IMR-90 (cell line): ENCODE measurements around the gene MTHFS. TPM values are rescaled to one million over a fixed set of nuclear protein-coding genes. Genes with fewer than 3 reads are reported as not detected.

ENCODE experiments used
- ATAC-seq: fragments of 200-7000 bp; cut with Tn5 transposase; 2 replicates; pipeline ENCODE4 v1.9.1; 2020; ENCODE audit warnings: low read depth, mild to moderate bottlenecking, moderate library complexity
- BruUV-seq: library from RNA; stranded (reverse); fragments of 400-500 nt; replicated peaks from 2 replicates; lab custom pipeline; 2021; lab: Mats Ljungman, UMichigan
- CTCF ChIA-PET: fragments of 300-600 bp; formaldehyde crosslinking; extraction: SDS; loops from one replicate; lab custom pipeline; 2021; ENCODE audit warnings: antibody characterized with exemption; lab: Yijun Ruan, JAX
- POLR2A ChIA-PET: fragments of 300-600 bp; sonication (Branson Sonifier 250); formaldehyde crosslinking; loops from one replicate; lab custom pipeline; 2022; ENCODE audit warnings: antibody characterized with exemption; ENCODE audit not compliant: unreplicated experiment; lab: Charles Lee
- DNase-seq: peaks from one replicate; pipeline ENCODE4 v3.0.0; 2013
- H2AFZ ChIP-seq: replicated peaks from 2 replicates; pipeline ENCODE3; 2013; ENCODE audit warnings: low read length, mild to moderate bottlenecking; ENCODE audit not compliant: poor library complexity
- H2AK5ac ChIP-seq: 2 replicates; pipeline ENCODE4 v1.6.1; 2013; ENCODE audit warnings: low read depth, low read length, inconsistent platforms
- H2AK9ac ChIP-seq: replicated peaks from 2 replicates; pipeline ENCODE3; 2013; ENCODE audit warnings: mild to moderate bottlenecking, low read depth, low read length, moderate library complexity; ENCODE audit not compliant: poor library complexity
- H2BK120ac ChIP-seq: 2 replicates; pipeline ENCODE4 v1.6.1; 2013; ENCODE audit warnings: low read depth, low read length, inconsistent platforms
- H2BK15ac ChIP-seq: 3 replicates; pipeline ENCODE4 v1.6.1; 2013; ENCODE audit warnings: low read depth, low read length, inconsistent platforms
- H2BK20ac ChIP-seq: 2 replicates; pipeline ENCODE4 v1.6.1; 2013; ENCODE audit warnings: low read depth, mild to moderate bottlenecking, inconsistent platforms, low read length, moderate library complexity
- H2BK5ac ChIP-seq: 2 replicates; pipeline ENCODE4 v1.6.1; 2013; ENCODE audit warnings: mild to moderate bottlenecking, low read depth, low read length, inconsistent platforms; ENCODE audit not compliant: poor library complexity, severe bottlenecking
- H3K14ac ChIP-seq: replicated peaks from 2 replicates; pipeline ENCODE4 v1.6.1; 2013; ENCODE audit warnings: low read depth, low read length, inconsistent platforms
- H3K18ac ChIP-seq: 2 replicates; pipeline ENCODE4 v1.6.1; 2013; ENCODE audit warnings: low read depth, low read length, control low read depth
- H3K23ac ChIP-seq: 2 replicates; pipeline ENCODE4 v1.6.1; 2013; ENCODE audit warnings: low read depth, low read length, inconsistent platforms
- H3K27ac ChIP-seq: 2 replicates; pipeline ENCODE4 v1.5.1; 2013; ENCODE audit warnings: mild to moderate bottlenecking, control low read depth, low read length; ENCODE audit not compliant: insufficient read depth
- H3K27me3 ChIP-seq: 2 replicates; pipeline ENCODE4 v1.6.1; 2013; ENCODE audit warnings: low read length; ENCODE audit not compliant: control insufficient read depth, insufficient read depth
- H3K36me3 ChIP-seq: 2 replicates; pipeline ENCODE4 v1.6.1; 2013; ENCODE audit warnings: low read length, mixed read lengths; ENCODE audit not compliant: control insufficient read depth, insufficient read depth
- H3K4ac ChIP-seq: 2 replicates; pipeline ENCODE4 v1.6.1; 2013; ENCODE audit warnings: low read depth, low read length, inconsistent platforms
- H3K4me1 ChIP-seq: 2 replicates; pipeline ENCODE4 v1.6.1; 2013; ENCODE audit warnings: low read length, mixed read lengths; ENCODE audit not compliant: control insufficient read depth, insufficient read depth
- H3K4me2 ChIP-seq: 2 replicates; pipeline ENCODE4 v1.6.1; 2013; ENCODE audit warnings: low read depth, mild to moderate bottlenecking, control low read depth, low read length, moderate library complexity
- H3K4me3 ChIP-seq: 2 replicates; pipeline ENCODE4 v1.5.1; 2013; ENCODE audit warnings: low read depth, mild to moderate bottlenecking, control low read depth, low read length, moderate library complexity; ENCODE audit not compliant: insufficient read depth
- H3K56ac ChIP-seq: 2 replicates; pipeline ENCODE4 v1.6.1; 2013; ENCODE audit warnings: low read length, inconsistent platforms; ENCODE audit not compliant: insufficient read depth; ENCODE audit errors: extremely low read depth
- H3K79me1 ChIP-seq, 2 experiments: 2 replicates each; pipeline ENCODE4 v1.6.1; 2013; ENCODE audit warnings: low read length in 2 of 2, inconsistent platforms in 1 of 2, low read depth in 1 of 2
- H3K9ac ChIP-seq: 2 replicates; pipeline ENCODE4 v1.6.1; 2013; ENCODE audit warnings: low read depth, low read length, control low read depth
- H3K9me1 ChIP-seq: 2 replicates; pipeline ENCODE4 v1.6.1; 2013; ENCODE audit warnings: low read length, inconsistent platforms; ENCODE audit not compliant: insufficient read depth
- H3K9me3 ChIP-seq: 2 replicates; pipeline ENCODE4 v1.6.1; 2013; ENCODE audit warnings: low read length; ENCODE audit not compliant: control insufficient read depth, insufficient read depth
- H4K20me1 ChIP-seq: 2 replicates; pipeline ENCODE4 v1.6.1; 2013; ENCODE audit warnings: low read length, inconsistent platforms; ENCODE audit not compliant: insufficient read depth
- H4K5ac ChIP-seq: 2 replicates; pipeline ENCODE4 v1.6.1; 2013; ENCODE audit warnings: mild to moderate bottlenecking, low read depth, low read length, control low read depth
- H4K8ac ChIP-seq, 2 experiments: 2 replicates each; pipeline ENCODE4 v1.6.1; 2013; ENCODE audit warnings: low read depth in 2 of 2, low read length in 2 of 2, control low read depth in 1 of 2, inconsistent platforms in 1 of 2
- H4K91ac ChIP-seq: 2 replicates; pipeline ENCODE4 v1.6.1; 2013; ENCODE audit warnings: low read depth, low read length, inconsistent platforms; ENCODE audit not compliant: insufficient read depth
- BHLHE40 ChIP-seq: fragments of 150-350 bp; IDR thresholded peaks from 2 replicates; pipeline ENCODE4 v1.6.1; 2016; ENCODE audit warnings: mild to moderate bottlenecking, low read depth, low read length
- CEBPB ChIP-seq: IDR thresholded peaks from 2 replicates; pipeline ENCODE4 v1.6.1; 2012; ENCODE audit warnings: low read depth, low read length, improper control_type of control experiment
- CHD1 ChIP-seq: IDR thresholded peaks from 2 replicates; pipeline ENCODE4 v1.6.1; 2012; ENCODE audit warnings: low read depth, low read length, improper control_type of control experiment
- FOS ChIP-seq: fragments of 150-350 bp; IDR thresholded peaks from 2 replicates; pipeline ENCODE4 v1.6.1; 2016; ENCODE audit warnings: low read depth, low read length
- MAFK ChIP-seq: IDR thresholded peaks from 2 replicates; pipeline ENCODE4 v1.6.1; 2012; ENCODE audit warnings: low read depth, low read length, improper control_type of control experiment
- MAZ ChIP-seq: IDR thresholded peaks from 2 replicates; pipeline ENCODE4 v1.6.1; 2012; ENCODE audit warnings: low read depth, mild to moderate bottlenecking, low read length, improper control_type of control experiment, moderate library complexity, borderline replicate concordance
- MXI1 ChIP-seq: IDR thresholded peaks from 2 replicates; pipeline ENCODE4 v1.6.1; 2012; ENCODE audit warnings: low read depth, mild to moderate bottlenecking, low read length, moderate library complexity, borderline replicate concordance
- NFE2L2 ChIP-seq: fragments of 150-350 bp; IDR thresholded peaks from 2 replicates; pipeline ENCODE4 v1.6.1; 2016; ENCODE audit warnings: low read depth, mild to moderate bottlenecking, low read length
- RAD21 ChIP-seq: IDR thresholded peaks from 2 replicates; pipeline ENCODE4 v1.6.1; 2012; ENCODE audit warnings: low read length, improper control_type of control experiment
- RCOR1 ChIP-seq: IDR thresholded peaks from 2 replicates; pipeline ENCODE4 v1.6.1; 2012; ENCODE audit warnings: mild to moderate bottlenecking, low read length, improper control_type of control experiment; ENCODE audit not compliant: insufficient replicate concordance
- RFX5 ChIP-seq: IDR thresholded peaks from 2 replicates; pipeline ENCODE4 v1.8.0; 2012; ENCODE audit warnings: low read depth, mild to moderate bottlenecking, low read length, moderate library complexity
- WGBS, 2 experiments: methylation state at CpG; one replicate each; pipeline versions ENCODE4 v1.1.5 to v1.1.7; 2013; ENCODE audit warnings: missing lambda C conversion rate in 2 of 2; ENCODE audit not compliant: insufficient read length in 1 of 2; ENCODE audit errors: extremely low coverage in 2 of 2; 5-methylcytosine and 5-hydroxymethylcytosine counted together
- dilution Hi-C: fragments of 300-500 bp; cut with HindIII; formaldehyde crosslinking; loops from one replicate; pipeline ENCODE4 v1.14.3; 2018; ENCODE audit warnings: low sequenced_read_pairs; ENCODE audit not compliant: unreplicated experiment
- in situ Hi-C: fragments of 300-500 bp; cut with MboI; formaldehyde crosslinking; loops from 3 replicates; pipeline ENCODE4 v1.14.3; 2019; ENCODE audit warnings: low sequenced_read_pairs, inconsistent platforms, mixed read lengths
- intact Hi-C: fragments of 100-400 bp; cut with micrococcal nuclease; formaldehyde crosslinking; loops from 2 replicates; pipeline ENCODE4 v1.10.0; 2022
- polyA plus RNA-seq, 3 experiments: library from polyadenylated mRNA; depleted of rRNA; stranded (reverse); fragments of >200 nt; gene quantifications; 2 replicates each; pipeline ENCODE4 v1.2.3, GENCODE V29; 2012; ENCODE audit warnings: low replicate concordance in 1 of 3
- total RNA-seq: library from RNA; depleted of rRNA; stranded (reverse); fragments of >200 nt; gene quantifications from 2 replicates; pipeline ENCODE4 v1.2.3, GENCODE V29; 2012
- TF ChIP-seq, protein P1 (sequence below): conservative IDR thresholded peaks from 2 replicates; pipeline ENCODE4 v1.5.1; 2012; ENCODE audit warnings: mild to moderate bottlenecking, low read depth, low read length, improper control_type of control experiment
- TF ChIP-seq, protein P2 (sequence below): fragments of 150-350 bp; IDR thresholded peaks from 2 replicates; pipeline ENCODE4 v1.6.1; 2017; ENCODE audit warnings: mild to moderate bottlenecking, antibody characterized with exemption, low read length, low read depth

MTHFS gene
- total and polyA plus RNA-seq, 2 of the 4 experiments (the other 2 are of a cell fraction), result 5.5 to 6.3 TPM

DNA sequence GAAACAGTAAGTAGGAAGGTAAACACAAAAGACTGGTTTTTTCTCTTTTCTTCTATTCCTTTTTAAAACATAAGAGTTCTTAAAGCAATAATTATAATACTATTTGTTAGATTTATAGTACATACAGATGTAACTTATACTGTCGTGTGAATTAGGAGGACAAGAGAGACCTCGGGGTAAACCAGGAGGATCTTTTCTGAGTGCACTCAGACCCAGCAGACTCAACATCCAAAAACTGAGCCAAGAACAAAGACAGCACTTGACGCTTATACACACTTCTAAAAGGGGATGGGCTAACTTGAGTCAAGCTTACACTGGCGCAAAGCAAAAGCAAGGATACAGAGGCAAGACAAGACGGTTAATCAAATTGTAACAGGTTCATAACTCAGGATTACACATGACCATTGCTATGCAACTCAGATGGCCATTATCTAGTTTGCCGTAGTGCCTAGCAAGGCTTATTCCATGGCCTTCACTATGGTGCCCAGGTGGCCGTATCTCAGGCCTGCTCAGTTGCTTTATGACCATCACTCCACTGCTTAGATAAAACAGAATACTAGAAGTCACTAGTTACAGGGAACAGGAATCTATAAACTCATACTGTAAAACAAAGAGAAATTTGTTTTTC lies 18.6 kb downstream of the MTHFS start:
- intact Hi-C loops, result no loop called here

More for the DNA sequence above, 18.6 kb downstream of the MTHFS start:
- H3K4ac ChIP-seq, result no peak overlapping the region
- no peak overlapping the region for H3K14ac ChIP-seq
- CTCF ChIA-PET, result interaction anchor here (0.6 kb wide), 1 partner anchor 25 kb away, joined by 3 read pairs; no protein-coding TSS in a partner anchor
- POLR2A ChIA-PET, result no interaction called here
- ATAC-seq (no peak), DNase-seq (no peak)
- H3K27me3 ChIP-seq, result no peaks in the 10 kb centered on the region
- no peak overlapping the region for H3K18ac ChIP-seq
- no TSS peak for BruUV-seq
- no peaks in the 10 kb centered on the region for H4K20me1 ChIP-seq
- H3K4me1 ChIP-seq, result no peaks in the 10 kb centered on the region
- no peak overlapping the region for H3K4me2 ChIP-seq
- WGBS, 2 experiments, result 94% methylated on average over 2 of the region's 7 CpGs; no CpG with 5 or more reads in 1 of the 2 experiments
- TF ChIP-seq BHLHE40, result no peak
- TF ChIP-seq RAD21, result no peak
- TF ChIP-seq CHD1, result no peak
- TF ChIP-seq, protein P1, sequence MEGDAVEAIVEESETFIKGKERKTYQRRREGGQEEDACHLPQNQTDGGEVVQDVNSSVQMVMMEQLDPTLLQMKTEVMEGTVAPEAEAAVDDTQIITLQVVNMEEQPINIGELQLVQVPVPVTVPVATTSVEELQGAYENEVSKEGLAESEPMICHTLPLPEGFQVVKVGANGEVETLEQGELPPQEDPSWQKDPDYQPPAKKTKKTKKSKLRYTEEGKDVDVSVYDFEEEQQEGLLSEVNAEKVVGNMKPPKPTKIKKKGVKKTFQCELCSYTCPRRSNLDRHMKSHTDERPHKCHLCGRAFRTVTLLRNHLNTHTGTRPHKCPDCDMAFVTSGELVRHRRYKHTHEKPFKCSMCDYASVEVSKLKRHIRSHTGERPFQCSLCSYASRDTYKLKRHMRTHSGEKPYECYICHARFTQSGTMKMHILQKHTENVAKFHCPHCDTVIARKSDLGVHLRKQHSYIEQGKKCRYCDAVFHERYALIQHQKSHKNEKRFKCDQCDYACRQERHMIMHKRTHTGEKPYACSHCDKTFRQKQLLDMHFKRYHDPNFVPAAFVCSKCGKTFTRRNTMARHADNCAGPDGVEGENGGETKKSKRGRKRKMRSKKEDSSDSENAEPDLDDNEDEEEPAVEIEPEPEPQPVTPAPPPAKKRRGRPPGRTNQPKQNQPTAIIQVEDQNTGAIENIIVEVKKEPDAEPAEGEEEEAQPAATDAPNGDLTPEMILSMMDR, result no peak
- no peak for TF ChIP-seq NFE2L2
- no peak for TF ChIP-seq MAFK
- no peak for TF ChIP-seq CEBPB
- no peak for TF ChIP-seq FOS
- TF ChIP-seq MXI1, result no peak
- TF ChIP-seq, protein P2, sequence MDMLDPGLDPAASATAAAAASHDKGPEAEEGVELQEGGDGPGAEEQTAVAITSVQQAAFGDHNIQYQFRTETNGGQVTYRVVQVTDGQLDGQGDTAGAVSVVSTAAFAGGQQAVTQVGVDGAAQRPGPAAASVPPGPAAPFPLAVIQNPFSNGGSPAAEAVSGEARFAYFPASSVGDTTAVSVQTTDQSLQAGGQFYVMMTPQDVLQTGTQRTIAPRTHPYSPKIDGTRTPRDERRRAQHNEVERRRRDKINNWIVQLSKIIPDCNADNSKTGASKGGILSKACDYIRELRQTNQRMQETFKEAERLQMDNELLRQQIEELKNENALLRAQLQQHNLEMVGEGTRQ, result no peak
- no peak for TF ChIP-seq RFX5
- TF ChIP-seq RCOR1, result no peak
- TF ChIP-seq MAZ, result no peak
- H2BK15ac ChIP-seq, result no peak overlapping the region
- H4K8ac ChIP-seq, result no peak overlapping the region
- H3K9me3 ChIP-seq, result peaks cover 7% of the 10 kb centered on the region
- no peak overlapping the region for H3K27ac ChIP-seq
- H2BK20ac ChIP-seq, result no peak overlapping the region
- in situ Hi-C loops (no loop called here), dilution Hi-C loops (no loop called here)
- H2AK5ac ChIP-seq, result no peak overlapping the region
- H3K79me1 ChIP-seq, result 0 out of 4 replicates have a peak, but pooled peaks cover 0 to 3% of the 10 kb centered on the region in 2 experiments
- H4K5ac ChIP-seq, result no peak overlapping the region
- H3K9me1 ChIP-seq, result peaks cover 6% of the 10 kb centered on the region; the same call in 1 of the 2 replicates
- H3K9ac ChIP-seq, result no peak overlapping the region
- H2AK9ac ChIP-seq, result no peak overlapping the region
- H3K4me3 ChIP-seq, result no peak overlapping the region
- no peak overlapping the region for H2BK5ac ChIP-seq
- H2BK120ac ChIP-seq, result no peak overlapping the region
- no peak overlapping the region for H4K91ac ChIP-seq
- H2AFZ ChIP-seq, result no peak overlapping the region
- H3K23ac ChIP-seq, result no peak overlapping the region
- H3K56ac ChIP-seq, result no peak overlapping the region
- H3K36me3 ChIP-seq, result peaks cover 5% of the 10 kb centered on the region
